Neuronal stem cell (in vitro differentiated cells): ENCODE measurements around the gene C11orf97.

Experiments used
- DNase-seq: peaks from one replicate; pipeline ENCODE4 v3.0.0-alpha.2; 2013; ENCODE audit warnings: low spot score
- H2AFZ ChIP-seq: one replicate; pipeline ENCODE4 v1.6.1; 2013; ENCODE audit warnings: mild to moderate bottlenecking, low read length, inconsistent platforms
- H2AK5ac ChIP-seq: 2 replicates; pipeline ENCODE4 v1.6.1; 2013; ENCODE audit warnings: low read depth, mild to moderate bottlenecking, inconsistent platforms, low read length, moderate library complexity, mixed read lengths
- H2BK120ac ChIP-seq: 2 replicates; pipeline ENCODE4 v1.6.1; 2013; ENCODE audit warnings: low read depth, mild to moderate bottlenecking, inconsistent platforms, low read length, moderate library complexity, mixed read lengths
- H2BK12ac ChIP-seq: one replicate; pipeline ENCODE4 v1.6.1; 2013; ENCODE audit warnings: low read length, inconsistent platforms
- H2BK15ac ChIP-seq: 2 replicates; pipeline ENCODE4 v1.6.1; 2013; ENCODE audit warnings: mild to moderate bottlenecking, low read length, inconsistent platforms, mixed read lengths
- H2BK5ac ChIP-seq: one replicate; pipeline ENCODE4 v1.6.1; 2013; ENCODE audit warnings: inconsistent platforms, mild to moderate bottlenecking, low read length, moderate library complexity
- H3K14ac ChIP-seq: one replicate; pipeline ENCODE4 v1.6.1; 2013; ENCODE audit warnings: low read length, inconsistent platforms
- H3K18ac ChIP-seq: 2 replicates; pipeline ENCODE4 v1.6.1; 2013; ENCODE audit warnings: low read length, inconsistent platforms
- H3K23ac ChIP-seq: 2 replicates; pipeline ENCODE4 v1.6.1; 2013; ENCODE audit warnings: low read depth, mild to moderate bottlenecking, mixed read lengths, low read length, inconsistent platforms; ENCODE audit not compliant: poor library complexity
- H3K27ac ChIP-seq: replicated peaks from 3 replicates; pipeline ENCODE4 v1.5.1; 2013; ENCODE audit warnings: low read length, inconsistent platforms
- H3K27me3 ChIP-seq, 3 experiments: 2 replicates each; pipeline ENCODE4 v1.6.1; 2013; ENCODE audit warnings: low read length in 3 of 3, mild to moderate bottlenecking in 2 of 3, inconsistent platforms in 1 of 3, low read depth in 1 of 3, mixed read lengths in 1 of 3, moderate library complexity in 1 of 3; ENCODE audit not compliant: control insufficient read depth in 3 of 3, insufficient read depth in 3 of 3
- H3K36me3 ChIP-seq, 2 donors: replicated peaks in 1 of 2; 2 replicates each; pipeline ENCODE4 v1.6.1; 2013; ENCODE audit warnings: low read length in 2 of 2; ENCODE audit not compliant: control insufficient read depth in 2 of 2, insufficient read depth in 2 of 2
- H3K4ac ChIP-seq: 2 replicates; pipeline ENCODE4 v1.6.1; 2013; ENCODE audit warnings: inconsistent platforms, mild to moderate bottlenecking, low read length, moderate library complexity
- H3K4me1 ChIP-seq, 2 donors: 1 replicate in 1 of 2; 2 replicates in 1 of 2; pipeline ENCODE4 v1.6.1; 2013; ENCODE audit warnings: low read length in 2 of 2, low read depth in 1 of 2; ENCODE audit not compliant: control insufficient read depth in 2 of 2, insufficient read depth in 1 of 2
- H3K4me2 ChIP-seq: one replicate; pipeline ENCODE4 v1.6.1; 2013; ENCODE audit warnings: mild to moderate bottlenecking, low read length, inconsistent platforms; ENCODE audit not compliant: insufficient read depth, poor library complexity, severe bottlenecking
- H3K4me3 ChIP-seq, 2 donors: 2 replicates each; pipeline ENCODE4 v1.5.1; 2013; ENCODE audit warnings: low read length in 2 of 2, mild to moderate bottlenecking in 2 of 2, inconsistent platforms in 1 of 2, moderate library complexity in 1 of 2
- H3K79me1 ChIP-seq: one replicate; pipeline ENCODE4 v1.6.1; 2013; ENCODE audit warnings: low read depth, mild to moderate bottlenecking, inconsistent platforms, low read length, moderate library complexity
- H3K9ac ChIP-seq: one replicate; pipeline ENCODE4 v1.6.1; 2013; ENCODE audit warnings: mild to moderate bottlenecking, low read depth, low read length, inconsistent platforms; ENCODE audit not compliant: poor library complexity
- H3K9me3 ChIP-seq, 2 donors: replicated peaks in 1 of 2; 2 replicates each; pipeline versions ENCODE3 to v1.6.1; 2013; ENCODE audit warnings: low read length in 2 of 2, mild to moderate bottlenecking in 2 of 2, inconsistent platforms in 1 of 2, low read depth in 1 of 2, mixed read lengths in 1 of 2, moderate library complexity in 1 of 2; ENCODE audit not compliant: control insufficient read depth in 2 of 2, insufficient read depth in 1 of 2
- H4K8ac ChIP-seq: one replicate; pipeline ENCODE4 v1.6.1; 2013; ENCODE audit warnings: low read depth, mild to moderate bottlenecking, inconsistent platforms, low read length, moderate library complexity
- H4K91ac ChIP-seq: one replicate; pipeline ENCODE4 v1.6.1; 2013; ENCODE audit warnings: low read length, low read depth, mild to moderate bottlenecking, inconsistent platforms; ENCODE audit not compliant: poor library complexity
- WGBS, 2 donors: extraction: QIAGEN DNeasy Blood & Tissue Kit; methylation state at CpG; one replicate each; pipeline ENCODE4 v1.1.7; 2013; ENCODE audit warnings: missing lambda C conversion rate in 2 of 2, mixed read lengths in 1 of 2; ENCODE audit not compliant: insufficient read length in 2 of 2, insufficient replicate concordance in 1 of 2; ENCODE audit errors: extremely low coverage in 2 of 2; 5-methylcytosine and 5-hydroxymethylcytosine counted together

C11orf97 gene

DNA sequence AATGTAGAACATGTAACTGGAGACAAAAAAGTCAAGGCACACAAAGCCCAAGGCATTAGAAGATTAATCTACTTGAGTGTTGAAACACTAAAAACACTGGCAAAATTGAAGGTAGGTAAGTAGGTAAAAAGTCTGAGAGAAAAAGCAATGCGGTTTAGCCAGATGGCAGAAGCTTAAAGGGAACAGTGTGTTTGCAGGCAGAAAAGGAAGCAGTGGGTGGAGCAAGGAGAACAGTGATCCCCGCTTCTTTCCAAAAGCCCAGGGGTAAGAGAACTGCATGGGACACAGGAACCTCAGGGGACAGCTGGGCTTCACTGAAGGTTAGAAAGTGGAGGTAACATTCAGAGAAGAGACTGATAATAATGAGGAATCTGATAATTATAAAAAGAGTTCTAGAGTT, 34.6 kb upstream of the C11orf97 start:
- Histone ChIP-seq H3K9me3 (no peaks in the 10 kb centered on the region), H3K4me2 (no peak overlapping the region), H3K27ac (no peak overlapping the region), H2BK15ac (no peak overlapping the region), H2AK5ac (no peak overlapping the region), H3K4me1 (no peaks in the 10 kb centered on the region), H2BK120ac (no peak overlapping the region), H4K8ac (no peak overlapping the region), H3K27me3 (no peaks in the 10 kb centered on the region), H4K91ac (no peak overlapping the region), H3K36me3 (peaks cover 2 to 94% of the 10 kb centered on the region in 2 donors), H2BK12ac (no peak overlapping the region), H3K18ac (no peak overlapping the region), H3K9ac (no peak overlapping the region), H3K4ac (no peak overlapping the region), H3K14ac (no peak overlapping the region), H3K23ac (no peak overlapping the region), H2BK5ac (no peak overlapping the region), H2AFZ (no peak overlapping the region), H3K4me3 (no peak overlapping the region), H3K79me1 (no peaks in the 10 kb centered on the region)
- DNase-seq: no peak
- WGBS, 2 donors: no CpG with 5 or more reads among the region's 2 CpGs

DNA sequence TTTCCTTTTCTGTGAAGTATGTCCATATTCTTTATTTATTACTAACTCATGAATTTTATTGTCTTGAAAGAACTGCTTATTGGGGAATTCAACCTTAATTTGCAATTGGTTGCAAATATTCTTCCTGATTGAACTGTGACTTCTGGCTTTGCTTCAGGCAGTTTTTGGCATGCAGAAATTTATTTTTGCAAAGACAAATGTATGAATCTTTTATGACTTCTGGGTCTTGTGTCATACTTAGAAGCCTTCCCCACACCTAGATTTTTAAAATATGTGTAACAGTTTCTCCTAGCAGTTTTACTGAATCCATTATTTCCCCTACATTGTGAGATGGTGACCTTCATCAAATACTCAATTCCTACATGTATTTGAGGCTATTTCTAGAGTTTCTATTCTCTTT, 30.9 kb upstream of the C11orf97 start:
- H3K9me3 ChIP-seq: no peaks in the 10 kb centered on the region
- no peak overlapping the region for H2AFZ ChIP-seq
- H3K79me1 ChIP-seq: no peaks in the 10 kb centered on the region
- no peak overlapping the region for H3K27ac ChIP-seq
- H3K4ac ChIP-seq: no peak overlapping the region
- H3K4me3 ChIP-seq: no peak overlapping the region
- no peaks in the 10 kb centered on the region for H3K27me3 ChIP-seq
- H2BK15ac ChIP-seq: no peak overlapping the region
- no peak overlapping the region for H2BK12ac ChIP-seq
- no peak overlapping the region for H3K4me2 ChIP-seq
- no peak overlapping the region for H2BK120ac ChIP-seq
- H3K36me3 ChIP-seq: peaks cover 7 to 96% of the 10 kb centered on the region in 2 donors
- no peak overlapping the region for H4K91ac ChIP-seq
- no peaks in the 10 kb centered on the region for H3K4me1 ChIP-seq
- no peak overlapping the region for H3K23ac ChIP-seq
- H3K14ac ChIP-seq: no peak overlapping the region
- no peak overlapping the region for H4K8ac ChIP-seq
- no peak overlapping the region for H2AK5ac ChIP-seq
- DNase-seq: no peak
- H3K18ac ChIP-seq: no peak overlapping the region
- H3K9ac ChIP-seq: no peak overlapping the region
- H2BK5ac ChIP-seq: no peak overlapping the region

DNA sequence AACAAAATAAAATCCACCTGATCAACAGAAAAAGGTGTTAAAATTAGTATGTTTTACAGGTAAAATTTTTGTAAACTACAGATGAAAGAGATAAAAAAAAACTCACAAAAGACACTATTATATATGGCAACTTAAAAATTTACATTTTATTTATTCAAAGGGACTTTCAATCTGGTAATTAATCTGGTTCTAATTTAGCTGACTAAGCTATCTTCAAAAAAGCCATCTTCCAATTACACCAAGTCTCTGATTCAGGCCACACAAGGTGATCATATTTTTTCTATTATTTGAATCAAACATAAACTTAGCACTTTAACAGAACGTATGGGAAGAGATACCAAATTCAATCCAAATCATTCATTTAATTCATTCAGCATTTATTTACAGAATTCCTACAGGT, 26.2 kb upstream of the C11orf97 start:
- H4K91ac ChIP-seq: no peak overlapping the region
- no peak for DNase-seq
- no peak overlapping the region for H3K18ac ChIP-seq
- peaks cover 16 to 98% of the 10 kb centered on the region in 2 donors for H3K36me3 ChIP-seq
- no peak overlapping the region for H3K23ac ChIP-seq
- no peaks in the 10 kb centered on the region for H3K4me1 ChIP-seq
- H3K4me3 ChIP-seq: no peak overlapping the region
- no CpG with 5 or more reads among the region's 1 CpG for WGBS, 2 donors
- H2BK120ac ChIP-seq: no peak overlapping the region
- no peak overlapping the region for H3K4ac ChIP-seq
- no peaks in the 10 kb centered on the region for H3K79me1 ChIP-seq
- H2BK12ac ChIP-seq: no peak overlapping the region
- H3K4me2 ChIP-seq: no peak overlapping the region
- no peak overlapping the region for H4K8ac ChIP-seq
- H3K27me3 ChIP-seq: no peaks in the 10 kb centered on the region
- H2BK15ac ChIP-seq: no peak overlapping the region
- no peaks in the 10 kb centered on the region for H3K9me3 ChIP-seq
- H3K27ac ChIP-seq: no peak overlapping the region
- no peak overlapping the region for H2BK5ac ChIP-seq
- no peak overlapping the region for H3K14ac ChIP-seq
- H2AK5ac ChIP-seq: no peak overlapping the region
- H2AFZ ChIP-seq: no peak overlapping the region
- H3K9ac ChIP-seq: no peak overlapping the region

- H3K4me3 ChIP-seq: peak within 1 kb of the TSS; percentile 69 to 94
- H3K27me3 ChIP-seq: no peaks in the 10 kb centered on the region
- no peak within 1 kb of the TSS for H4K8ac ChIP-seq
- peak within 1 kb of the TSS; percentile 93 for H2AFZ ChIP-seq
- no peaks in the 10 kb centered on the region for H3K79me1 ChIP-seq
- no peak within 1 kb of the TSS for H2BK12ac ChIP-seq
- peak; percentile 97 for DNase-seq
- no peak within 1 kb of the TSS for H4K91ac ChIP-seq
- H2BK120ac ChIP-seq: no peak within 1 kb of the TSS
- peaks cover 10 to 46% of the 10 kb centered on the region in 2 donors for H3K36me3 ChIP-seq
- peak within 1 kb of the TSS; percentile 81 for H3K27ac ChIP-seq
- peaks cover 0 to 3% of the 10 kb centered on the region in 2 donors for H3K4me1 ChIP-seq
- H3K18ac ChIP-seq: peak within 1 kb of the TSS; percentile 20
- no peak within 1 kb of the TSS for H2BK5ac ChIP-seq
- WGBS, 2 donors: no CpG with 5 or more reads among the region's 55 CpGs
- no peak within 1 kb of the TSS for H2BK15ac ChIP-seq
- H3K14ac ChIP-seq: no peak within 1 kb of the TSS
- peak within 1 kb of the TSS; percentile 85 for H3K9ac ChIP-seq
- peak within 1 kb of the TSS; percentile 59 for H3K4me2 ChIP-seq
- H3K9me3 ChIP-seq: no peaks in the 10 kb centered on the region
- H3K4ac ChIP-seq: no peak within 1 kb of the TSS
- no peak within 1 kb of the TSS for H3K23ac ChIP-seq
- no peak within 1 kb of the TSS for H2AK5ac ChIP-seq
These were observed 18.8 kb upstream of the C11orf97 start, which contains the start of the genes ANKRD49 and MRE11 for GRCh38 chr11:94493281-94494125. Gene ANKRD49, plus strand, starts transcription at chr11:94493984. Its CDS starts 2,710 bp downstream, at chr11:94496694. Gene MRE11, minus strand, starts transcription at chr11:94493844. Its CDS starts 1,043 bp downstream, at chr11:94492801.
